SK-N-SH treated with all-trans-retinoic acid at 6 μM for 48 hours (cell line): ENCODE results near the gene ITPR3.

Experiments used
- ATAC-seq: fragments of 200-7000 bp; cut with Tn5 transposase; 3 replicates; pipeline ENCODE4 v1.9.1; 2020; ENCODE audit warnings: mild to moderate bottlenecking, moderate library complexity
- ARNTL ChIP-seq: fragments of 450-650 bp; formaldehyde crosslinking; IDR thresholded peaks from 2 replicates; pipeline ENCODE4 v1.5.0; 2020; ENCODE audit warnings: low read depth, mild to moderate bottlenecking, moderate library complexity, borderline replicate concordance
- BACH2 ChIP-seq: fragments of 250-450 bp; sonication (Bioruptor Pico); IDR thresholded peaks from 2 replicates; pipeline ENCODE4 v1.9.0; 2021; ENCODE audit warnings: mild to moderate bottlenecking, borderline replicate concordance
- CREB5 ChIP-seq: fragments of 250-450 bp; sonication (Bioruptor Pico); IDR thresholded peaks from 2 replicates; pipeline ENCODE4 v1.5.1; 2020; ENCODE audit warnings: low read depth, mild to moderate bottlenecking, moderate library complexity
- CSDC2 ChIP-seq: fragments of 250-450 bp; sonication (Bioruptor Pico); IDR thresholded peaks from 2 replicates; pipeline ENCODE4 v1.5.0; 2020; ENCODE audit warnings: mild to moderate bottlenecking, moderate library complexity
- CSRNP3 ChIP-seq: fragments of 250-450 bp; sonication (Bioruptor Pico); IDR thresholded peaks from 2 replicates; pipeline ENCODE4 v1.5.1; 2021; ENCODE audit warnings: mild to moderate bottlenecking, moderate library complexity
- ESRRG ChIP-seq: fragments of 250-450 bp; sonication (Bioruptor Pico); IDR thresholded peaks from 2 replicates; pipeline ENCODE4 v1.6.1; 2021; ENCODE audit warnings: mild to moderate bottlenecking
- GLIS3 ChIP-seq: fragments of 250-450 bp; sonication (Bioruptor Pico); IDR thresholded peaks from 2 replicates; pipeline ENCODE4 v1.5.0; 2020; ENCODE audit warnings: mild to moderate bottlenecking, moderate library complexity
- ISL1 ChIP-seq: fragments of 250-450 bp; sonication (Bioruptor Pico); IDR thresholded peaks from 2 replicates; pipeline ENCODE4 v2.1.2; 2022; ENCODE audit warnings: mild to moderate bottlenecking, moderate library complexity
- OSR1 ChIP-seq: fragments of 250-450 bp; sonication (Bioruptor Pico); IDR thresholded peaks from 2 replicates; pipeline ENCODE4 v1.8.0; 2022; ENCODE audit warnings: moderate library complexity, mild to moderate bottlenecking, inconsistent platforms
- PATZ1 ChIP-seq: fragments of 250-450 bp; sonication (Bioruptor Pico); IDR thresholded peaks from 2 replicates; pipeline ENCODE4 v1.8.0; 2020; ENCODE audit warnings: mild to moderate bottlenecking, moderate library complexity, borderline replicate concordance
- POU6F1 ChIP-seq: fragments of 250-450 bp; sonication (Bioruptor Pico); IDR thresholded peaks from 2 replicates; pipeline ENCODE4 v1.8.0; 2021; ENCODE audit warnings: low read depth, mild to moderate bottlenecking, moderate library complexity, borderline replicate concordance
- PPARA ChIP-seq: fragments of 250-450 bp; sonication (Bioruptor Pico); IDR thresholded peaks from 2 replicates; pipeline ENCODE4 v1.5.0; 2020; ENCODE audit warnings: mild to moderate bottlenecking, borderline replicate concordance
- RARB ChIP-seq: fragments of 250-450 bp; sonication (Bioruptor Pico); IDR thresholded peaks from 2 replicates; pipeline ENCODE4 v1.8.0; 2021; ENCODE audit warnings: mild to moderate bottlenecking, moderate library complexity
- TCF4 ChIP-seq: fragments of 250-450 bp; sonication (Bioruptor Pico); IDR thresholded peaks from 2 replicates; pipeline ENCODE4 v1.8.0; 2021; ENCODE audit warnings: mild to moderate bottlenecking, moderate library complexity, borderline replicate concordance
- TOX ChIP-seq: fragments of 250-450 bp; sonication (Bioruptor Pico); IDR thresholded peaks from 2 replicates; pipeline ENCODE4 v1.8.0; 2021; ENCODE audit warnings: mild to moderate bottlenecking, moderate library complexity, borderline replicate concordance
- TSHZ2 ChIP-seq: fragments of 250-450 bp; sonication (Bioruptor Pico); IDR thresholded peaks from 2 replicates; pipeline ENCODE4 v1.5.0; 2020; ENCODE audit warnings: mild to moderate bottlenecking, moderate library complexity
- ZC3H10 ChIP-seq: fragments of 250-450 bp; sonication (Bioruptor Pico); IDR thresholded peaks from 2 replicates; pipeline ENCODE4 v1.5.1; 2021; ENCODE audit warnings: mild to moderate bottlenecking, moderate library complexity
- ZFP3 ChIP-seq: fragments of 250-450 bp; sonication (Bioruptor Pico); IDR thresholded peaks from 2 replicates; pipeline ENCODE4 v1.5.0; 2020; ENCODE audit warnings: mild to moderate bottlenecking, moderate library complexity
- ZFP30 ChIP-seq: fragments of 450-650 bp; formaldehyde crosslinking; IDR thresholded peaks from 2 replicates; pipeline ENCODE4 v1.5.0; 2022; ENCODE audit warnings: mild to moderate bottlenecking, moderate library complexity
- ZNF565 ChIP-seq: fragments of 450-650 bp; formaldehyde crosslinking; conservative IDR thresholded peaks from 2 replicates; pipeline ENCODE4 v1.5.0; 2020; ENCODE audit warnings: low read depth, mild to moderate bottlenecking, moderate library complexity
- ZNF70 ChIP-seq: fragments of 450-650 bp; formaldehyde crosslinking; IDR thresholded peaks from 2 replicates; pipeline ENCODE4 v1.5.0; 2020; ENCODE audit warnings: mild to moderate bottlenecking, moderate library complexity
- ZNF8 ChIP-seq: fragments of 450-650 bp; formaldehyde crosslinking; IDR thresholded peaks from 2 replicates; pipeline ENCODE4 v1.5.0; 2020; ENCODE audit warnings: mild to moderate bottlenecking, moderate library complexity

ITPR3 gene

GRCh38 chr6:33672808-33673207, 51.7 kb downstream of the ITPR3 start:
- peak; percentile 97 for ATAC-seq
- TF ChIP-seq ZNF8 (CRISPR knock-in tag), result no peak
- TF ChIP-seq ESRRG, result no peak
- TF ChIP-seq TCF4, result no peak
- no peak for TF ChIP-seq ZC3H10 (CRISPR knock-in tag)
- no peak for TF ChIP-seq GLIS3
- no peak for TF ChIP-seq ZFP3 (CRISPR knock-in tag)
- TF ChIP-seq PATZ1 (CRISPR knock-in tag), result no peak

- ATAC-seq, result no peak
- TF ChIP-seq ZFP3 (CRISPR knock-in tag) (no peak), PPARA (CRISPR knock-in tag) (no peak), CSRNP3 (CRISPR knock-in tag) (no peak), OSR1 (no peak), TCF4 (no peak), ISL1 (CRISPR knock-in tag) (no peak), BACH2 (CRISPR knock-in tag) (no peak), GLIS3 (no peak), POU6F1 (CRISPR knock-in tag) (no peak), PATZ1 (CRISPR knock-in tag) (no peak), ESRRG (no peak), ARNTL (CRISPR knock-in tag) (no peak), ZNF70 (CRISPR knock-in tag) (no peak), RARB (CRISPR knock-in tag) (no peak), ZNF8 (CRISPR knock-in tag) (no peak), CREB5 (CRISPR knock-in tag) (no peak), ZC3H10 (CRISPR knock-in tag) (no peak), ZNF565 (CRISPR knock-in tag) (no peak), TSHZ2 (no peak)
These were observed 52.7 kb downstream of the ITPR3 start for GRCh38 chr6:33673851-33674250.

- no peak for TF ChIP-seq CSDC2 (CRISPR knock-in tag)
- no peak for TF ChIP-seq RARB (CRISPR knock-in tag)
- TF ChIP-seq BACH2 (CRISPR knock-in tag), result no peak
- no peak for TF ChIP-seq ARNTL (CRISPR knock-in tag)
- no peak for TF ChIP-seq PATZ1 (CRISPR knock-in tag)
- no peak for TF ChIP-seq POU6F1 (CRISPR knock-in tag)
- no peak for TF ChIP-seq ZFP30 (CRISPR knock-in tag)
- no peak for TF ChIP-seq TOX
- TF ChIP-seq PPARA (CRISPR knock-in tag), result no peak
- no peak for ATAC-seq
These were observed 54.8 kb downstream of the ITPR3 start for GRCh38 chr6:33675968-33676367.
